ENCODE results near the gene MTG2.

MTG2 gene

DNA sequence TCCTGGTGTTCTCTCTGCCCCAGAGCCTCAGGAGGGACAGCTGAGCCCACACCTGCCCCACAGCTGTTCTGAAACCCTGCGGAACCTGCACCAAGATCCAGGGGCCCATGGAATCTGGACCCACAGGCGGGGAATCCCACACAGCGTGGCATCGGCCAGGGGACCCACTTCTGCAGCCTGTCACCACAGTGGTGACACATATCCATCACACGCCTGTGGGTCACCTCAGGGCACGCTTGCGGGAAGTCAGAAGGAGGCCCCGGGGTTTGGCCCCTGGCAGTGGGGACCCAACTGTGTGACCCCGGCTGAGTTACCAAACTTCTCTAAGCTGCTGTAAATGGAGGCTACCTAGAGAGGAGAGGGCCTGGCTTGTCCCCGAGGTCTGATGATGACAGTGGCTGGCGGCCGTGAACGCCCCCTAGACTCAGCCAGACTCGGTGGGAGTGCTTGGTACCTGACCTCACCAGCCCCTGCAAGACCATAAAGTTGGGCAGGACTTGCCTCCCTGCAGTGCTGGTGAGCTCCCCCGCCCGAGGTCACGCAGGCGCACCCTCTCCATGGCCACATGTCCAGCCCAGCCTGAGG is 39.5 kb downstream of the MTG2 start:
- Histone ChIP-seq H3K4me3 (ENCODE audit: low read length) (no peak overlapping the region), H3K36me3 (ENCODE audit: control insufficient read depth, insufficient read depth, low read length) (no peaks in the 10 kb centered on the region), H3K27me3 (ENCODE audit: control insufficient read depth, insufficient read depth, low read length) (peaks cover 26% of the 10 kb centered on the region; the same call in 1 of the 2 replicates), H3K27ac (ENCODE audit: low read length) (no peak overlapping the region), H3K9me3 (ENCODE audit: control insufficient read depth, insufficient read depth, low read length) (no peaks in the 10 kb centered on the region), H3K4me1 (ENCODE audit: control insufficient read depth, insufficient read depth, low read length) (peaks cover 13% of the 10 kb centered on the region)
- no CpG with 5 or more reads among the region's 18 CpGs for WGBS (ENCODE audit: insufficient coverage, insufficient read length)
- DNase-seq (ENCODE audit: low read depth, low spot score) = no peak

DNA sequence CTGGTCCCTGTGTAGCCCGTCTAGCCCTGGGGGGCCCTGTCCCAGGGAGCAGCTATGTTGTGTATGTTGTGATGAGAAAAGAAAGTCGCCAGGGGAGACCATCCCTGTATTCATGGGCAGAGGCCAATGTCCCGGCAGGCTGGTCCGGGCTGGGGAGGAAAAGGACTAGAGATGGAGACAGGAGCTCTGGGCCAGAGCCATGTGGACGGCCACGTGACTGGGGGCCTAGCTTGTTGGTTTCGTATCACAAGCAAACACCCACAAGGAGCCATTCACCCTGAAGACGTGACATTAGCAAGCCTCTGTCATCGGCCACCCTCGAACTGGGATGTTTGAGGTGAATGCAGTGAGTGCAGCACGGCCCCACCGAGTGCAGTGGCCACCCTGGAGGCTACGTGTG is 40.1 kb downstream of the MTG2 start:
- H3K27me3 ChIP-seq (ENCODE audit: control insufficient read depth, insufficient read depth, low read length) = peaks cover 22% of the 10 kb centered on the region; the same call in 1 of the 2 replicates
- no peaks in the 10 kb centered on the region for H3K9me3 ChIP-seq (ENCODE audit: control insufficient read depth, insufficient read depth, low read length)
- H3K36me3 ChIP-seq (ENCODE audit: control insufficient read depth, insufficient read depth, low read length) = no peaks in the 10 kb centered on the region
- DNase-seq (ENCODE audit: low read depth, low spot score) = no peak
- H3K27ac ChIP-seq (ENCODE audit: low read length) = no peak overlapping the region
- H3K4me1 ChIP-seq (ENCODE audit: control insufficient read depth, insufficient read depth, low read length) = peaks cover 15% of the 10 kb centered on the region
- H3K4me3 ChIP-seq (ENCODE audit: low read length) = no peak overlapping the region
- no CpG with 5 or more reads among the region's 13 CpGs for WGBS (ENCODE audit: insufficient coverage, insufficient read length)

DNA sequence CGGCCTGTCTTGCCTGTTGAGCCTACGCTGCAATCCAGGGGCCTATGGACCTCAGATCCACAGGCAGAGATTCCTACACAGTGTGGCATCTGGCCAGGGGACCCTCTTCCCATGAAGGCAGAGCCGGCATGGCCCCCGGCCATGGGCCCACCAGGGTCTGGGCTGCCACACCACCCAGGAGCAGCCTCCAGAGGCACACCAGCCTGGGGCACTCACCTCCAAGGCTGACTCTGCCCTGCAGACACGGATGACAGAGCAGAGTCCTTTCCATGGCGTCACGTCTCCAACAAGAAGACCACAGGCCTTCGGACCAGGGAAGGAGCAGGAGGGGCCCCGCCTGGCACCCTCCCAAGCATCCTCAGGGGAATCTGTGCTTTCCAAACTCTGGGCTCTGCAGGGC is 40.7 kb downstream of the MTG2 start:
- Histone ChIP-seq H3K36me3 (ENCODE audit: control insufficient read depth, insufficient read depth, low read length) (no peaks in the 10 kb centered on the region), H3K4me1 (ENCODE audit: control insufficient read depth, insufficient read depth, low read length) (peaks cover 13% of the 10 kb centered on the region), H3K9me3 (ENCODE audit: control insufficient read depth, insufficient read depth, low read length) (no peaks in the 10 kb centered on the region), H3K27ac (ENCODE audit: low read length) (no peak overlapping the region), H3K27me3 (ENCODE audit: control insufficient read depth, insufficient read depth, low read length) (peaks cover 16% of the 10 kb centered on the region; the same call in 1 of the 2 replicates), H3K4me3 (ENCODE audit: low read length) (no peak overlapping the region)
- DNase-seq (ENCODE audit: low read depth, low spot score) = no peak
- no CpG with 5 or more reads among the region's 9 CpGs for WGBS (ENCODE audit: insufficient coverage, insufficient read length)

DNA sequence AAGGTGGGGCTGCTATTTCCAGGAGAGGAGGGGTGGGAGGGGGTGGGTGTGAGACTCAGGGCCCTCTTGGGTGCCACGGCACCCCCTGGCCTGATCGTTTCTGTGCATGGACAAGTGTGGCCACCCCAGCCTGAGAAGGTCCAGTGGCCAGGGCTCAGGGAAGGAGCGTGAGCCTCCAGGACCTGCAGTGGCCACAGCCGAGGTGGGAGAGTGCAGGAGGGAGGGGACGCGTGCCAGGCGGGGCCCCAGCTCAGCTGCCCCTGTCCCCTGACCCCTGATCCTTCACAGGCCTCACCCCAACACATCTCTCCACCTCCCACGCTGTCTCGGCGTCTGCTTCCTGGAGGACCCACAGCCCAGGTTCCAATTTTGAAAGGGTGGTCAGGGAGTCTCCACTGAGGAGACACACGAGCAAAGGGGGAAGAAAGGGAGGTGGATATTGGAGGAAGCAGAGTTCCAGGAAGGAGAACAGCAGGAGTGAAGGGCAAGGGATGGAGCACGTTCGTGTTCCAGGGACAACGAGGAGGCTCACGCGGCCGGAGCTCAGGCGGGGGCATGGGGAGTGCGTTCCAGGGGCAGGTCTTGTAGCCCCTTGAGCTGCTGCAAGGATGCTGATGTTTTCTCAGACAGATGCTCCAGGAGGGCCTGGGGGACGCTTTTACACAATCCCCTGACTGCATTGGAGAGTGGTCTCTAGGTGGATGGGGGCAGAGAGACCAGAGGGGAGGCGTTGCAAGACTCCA is 41.5 kb downstream of the MTG2 start:
- H3K27me3 ChIP-seq (ENCODE audit: control insufficient read depth, insufficient read depth, low read length) = peaks cover 13% of the 10 kb centered on the region; the same call in 1 of the 2 replicates
- no peak for DNase-seq (ENCODE audit: low read depth, low spot score)
- H3K9me3 ChIP-seq (ENCODE audit: control insufficient read depth, insufficient read depth, low read length) = no peaks in the 10 kb centered on the region
- WGBS (ENCODE audit: insufficient coverage, insufficient read length) = no CpG with 5 or more reads among the region's 21 CpGs
- H3K27ac ChIP-seq (ENCODE audit: low read length) = no peak overlapping the region
- no peaks in the 10 kb centered on the region for H3K36me3 ChIP-seq (ENCODE audit: control insufficient read depth, insufficient read depth, low read length)
- H3K4me1 ChIP-seq (ENCODE audit: control insufficient read depth, insufficient read depth, low read length) = peaks cover 11% of the 10 kb centered on the region
- H3K4me3 ChIP-seq (ENCODE audit: low read length) = no peak overlapping the region

DNA sequence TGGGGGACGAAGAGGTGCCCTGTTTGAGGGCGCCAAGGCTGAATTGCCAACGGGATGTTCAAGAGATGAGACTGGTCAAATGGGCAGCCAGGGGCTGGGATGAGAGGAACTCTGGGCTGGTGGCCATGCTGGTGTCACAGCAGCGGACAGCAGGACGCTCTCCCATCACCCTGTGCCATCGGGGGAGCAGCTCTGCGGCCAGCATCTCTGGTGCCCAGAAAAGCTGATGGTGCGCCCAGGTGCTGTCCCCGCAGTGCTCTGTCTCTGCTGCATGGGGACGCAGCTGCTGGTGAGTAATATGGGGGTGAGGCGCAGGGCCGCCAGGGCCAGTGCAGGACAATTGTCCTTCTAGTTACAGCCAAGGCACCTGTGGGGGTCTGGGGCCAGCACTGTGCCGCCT is 42.2 kb downstream of the MTG2 start:
- no CpG with 5 or more reads among the region's 13 CpGs for WGBS (ENCODE audit: insufficient coverage, insufficient read length)
- H3K9me3 ChIP-seq (ENCODE audit: control insufficient read depth, insufficient read depth, low read length) = no peaks in the 10 kb centered on the region
- no peak for DNase-seq (ENCODE audit: low read depth, low spot score)
- H3K27me3 ChIP-seq (ENCODE audit: control insufficient read depth, insufficient read depth, low read length) = peaks cover 11% of the 10 kb centered on the region; the same call in 1 of the 2 replicates
- no peak overlapping the region for H3K27ac ChIP-seq (ENCODE audit: low read length)
- H3K4me3 ChIP-seq (ENCODE audit: low read length) = no peak overlapping the region
- no peaks in the 10 kb centered on the region for H3K36me3 ChIP-seq (ENCODE audit: control insufficient read depth, insufficient read depth, low read length)
- peaks cover 11% of the 10 kb centered on the region for H3K4me1 ChIP-seq (ENCODE audit: control insufficient read depth, insufficient read depth, low read length)

DNA sequence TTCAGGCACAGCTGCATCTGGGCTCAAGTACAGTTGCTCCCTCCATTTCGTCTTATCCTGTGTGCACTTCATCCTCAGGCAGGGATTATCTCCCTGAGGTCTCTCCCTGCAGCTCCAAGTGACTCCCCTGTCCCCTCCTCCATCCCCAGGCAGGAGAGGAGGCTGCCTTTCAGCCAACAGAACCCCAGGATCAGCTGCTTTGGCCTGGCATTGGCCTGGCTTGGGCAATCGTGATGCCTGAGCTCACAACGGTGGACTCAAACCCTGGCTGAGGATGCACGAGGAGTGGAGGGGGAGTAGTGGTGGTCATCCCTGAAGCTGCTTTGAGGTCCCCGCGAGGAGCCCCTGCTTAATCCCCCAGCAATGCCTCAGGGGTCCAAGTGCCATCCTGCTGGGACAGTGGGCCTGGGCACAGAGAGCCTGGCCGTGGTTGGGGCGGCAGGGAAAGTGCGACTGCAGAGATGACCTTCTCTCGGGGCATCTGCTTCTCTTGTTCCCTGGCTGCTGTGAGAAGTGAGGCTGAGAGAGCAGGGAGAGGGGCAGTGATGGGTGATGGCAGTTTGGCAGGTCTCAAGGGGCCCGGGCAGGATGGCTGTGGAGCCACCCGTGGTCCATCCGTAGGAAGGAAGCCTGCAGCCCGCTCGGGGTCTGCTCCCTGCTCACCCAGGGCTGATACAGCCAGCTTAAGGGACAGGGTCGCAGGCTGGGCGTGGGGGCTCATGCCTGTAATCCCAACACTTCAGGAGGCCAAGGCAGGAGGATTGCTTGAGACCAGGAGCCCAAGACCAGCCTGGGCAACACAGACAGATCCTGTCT is 43.2 kb downstream of the MTG2 start:
- Histone ChIP-seq H3K4me1 (ENCODE audit: control insufficient read depth, insufficient read depth, low read length) (peaks cover 7% of the 10 kb centered on the region), H3K27me3 (ENCODE audit: control insufficient read depth, insufficient read depth, low read length) (peaks cover 7% of the 10 kb centered on the region; the same call in 1 of the 2 replicates), H3K4me3 (ENCODE audit: low read length) (no peak overlapping the region), H3K27ac (ENCODE audit: low read length) (no peak overlapping the region), H3K36me3 (ENCODE audit: control insufficient read depth, insufficient read depth, low read length) (no peaks in the 10 kb centered on the region), H3K9me3 (ENCODE audit: control insufficient read depth, insufficient read depth, low read length) (no peaks in the 10 kb centered on the region)
- no peak for DNase-seq (ENCODE audit: low read depth, low spot score)
- no CpG with 5 or more reads among the region's 17 CpGs for WGBS (ENCODE audit: insufficient coverage, insufficient read length)

DNA sequence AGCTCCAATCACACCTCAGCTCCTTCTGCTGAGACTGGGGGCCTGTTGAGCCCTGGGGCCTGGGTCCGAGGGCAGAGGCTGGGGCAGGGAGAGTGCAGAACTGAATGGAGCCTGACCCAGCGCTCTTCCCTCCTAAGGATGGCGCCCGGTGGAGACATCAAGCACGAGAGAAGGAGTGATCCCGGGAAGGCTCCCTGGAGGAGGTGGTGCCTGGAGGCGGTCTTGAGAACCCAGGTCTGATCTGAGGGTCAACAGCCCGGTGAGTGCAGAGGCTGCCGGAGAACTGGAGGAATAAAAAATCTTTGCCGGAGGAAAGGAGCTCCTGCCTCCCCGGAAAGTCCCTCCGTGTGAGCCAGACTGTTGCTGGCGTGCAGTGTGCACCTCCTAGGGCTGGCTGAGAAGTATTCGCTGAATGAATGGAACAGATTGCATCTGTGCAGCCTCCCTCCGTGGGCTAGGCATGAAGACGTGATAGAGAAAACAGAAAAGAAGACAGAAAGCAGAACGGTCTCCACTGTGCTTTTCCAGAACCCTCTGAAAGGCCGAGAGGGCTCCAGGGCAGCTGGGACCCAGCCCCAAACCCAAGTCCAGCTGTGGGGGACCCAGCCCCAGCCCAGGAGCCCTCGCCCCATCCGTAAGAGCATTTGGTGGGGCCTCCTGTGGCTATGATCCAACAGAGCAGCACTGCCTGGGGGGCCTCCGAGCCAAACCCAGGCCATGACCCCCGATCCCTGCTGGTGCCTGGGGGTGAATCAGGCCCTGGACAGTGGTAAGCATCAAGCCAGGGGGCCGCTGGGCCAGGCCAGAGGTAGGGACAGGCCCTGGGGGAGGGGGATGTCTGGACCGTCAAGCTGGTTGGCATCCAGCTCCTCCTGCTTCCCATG is 44.1 kb downstream of the MTG2 start:
- Histone ChIP-seq H3K27me3 (ENCODE audit: control insufficient read depth, insufficient read depth, low read length) (no peaks in the 10 kb centered on the region), H3K9me3 (ENCODE audit: control insufficient read depth, insufficient read depth, low read length) (no peaks in the 10 kb centered on the region), H3K27ac (ENCODE audit: low read length) (no peak overlapping the region), H3K4me1 (ENCODE audit: control insufficient read depth, insufficient read depth, low read length) (peaks cover 3% of the 10 kb centered on the region), H3K36me3 (ENCODE audit: control insufficient read depth, insufficient read depth, low read length) (no peaks in the 10 kb centered on the region), H3K4me3 (ENCODE audit: low read length) (no peak overlapping the region)
- no peak for DNase-seq (ENCODE audit: low read depth, low spot score)
- no CpG with 5 or more reads among the region's 24 CpGs for WGBS (ENCODE audit: insufficient coverage, insufficient read length)

DNA sequence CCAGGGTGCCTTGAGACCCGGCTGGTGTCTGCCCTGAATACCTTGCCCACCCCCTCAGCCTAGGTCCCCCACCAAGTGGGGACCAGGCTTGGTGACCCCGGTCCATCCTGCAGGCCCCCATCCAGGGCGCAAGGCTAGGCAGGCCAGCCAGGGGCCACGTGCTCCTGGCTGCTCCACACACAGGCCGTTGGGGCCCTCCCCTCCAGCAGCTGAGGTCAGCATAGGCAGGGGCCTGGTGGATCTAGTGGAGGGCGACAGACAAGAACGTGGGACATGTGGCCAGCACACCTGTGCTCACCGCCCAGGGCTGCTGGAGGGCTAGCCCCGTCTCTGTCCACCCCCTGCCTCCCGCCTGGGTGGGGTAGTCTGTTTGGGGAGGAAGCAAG is 44.8 kb downstream of the MTG2 start:
- H3K9me3 ChIP-seq (ENCODE audit: control insufficient read depth, insufficient read depth, low read length) = no peaks in the 10 kb centered on the region
- H3K4me1 ChIP-seq (ENCODE audit: control insufficient read depth, insufficient read depth, low read length) = peaks cover 3% of the 10 kb centered on the region
- no peaks in the 10 kb centered on the region for H3K36me3 ChIP-seq (ENCODE audit: control insufficient read depth, insufficient read depth, low read length)
- WGBS (ENCODE audit: insufficient coverage, insufficient read length) = no CpG with 5 or more reads among the region's 10 CpGs
- no peaks in the 10 kb centered on the region for H3K27me3 ChIP-seq (ENCODE audit: control insufficient read depth, insufficient read depth, low read length)
- H3K27ac ChIP-seq (ENCODE audit: low read length) = no peak overlapping the region
- DNase-seq (ENCODE audit: low read depth, low spot score) = no peak
- no peak overlapping the region for H3K4me3 ChIP-seq (ENCODE audit: low read length)

DNA sequence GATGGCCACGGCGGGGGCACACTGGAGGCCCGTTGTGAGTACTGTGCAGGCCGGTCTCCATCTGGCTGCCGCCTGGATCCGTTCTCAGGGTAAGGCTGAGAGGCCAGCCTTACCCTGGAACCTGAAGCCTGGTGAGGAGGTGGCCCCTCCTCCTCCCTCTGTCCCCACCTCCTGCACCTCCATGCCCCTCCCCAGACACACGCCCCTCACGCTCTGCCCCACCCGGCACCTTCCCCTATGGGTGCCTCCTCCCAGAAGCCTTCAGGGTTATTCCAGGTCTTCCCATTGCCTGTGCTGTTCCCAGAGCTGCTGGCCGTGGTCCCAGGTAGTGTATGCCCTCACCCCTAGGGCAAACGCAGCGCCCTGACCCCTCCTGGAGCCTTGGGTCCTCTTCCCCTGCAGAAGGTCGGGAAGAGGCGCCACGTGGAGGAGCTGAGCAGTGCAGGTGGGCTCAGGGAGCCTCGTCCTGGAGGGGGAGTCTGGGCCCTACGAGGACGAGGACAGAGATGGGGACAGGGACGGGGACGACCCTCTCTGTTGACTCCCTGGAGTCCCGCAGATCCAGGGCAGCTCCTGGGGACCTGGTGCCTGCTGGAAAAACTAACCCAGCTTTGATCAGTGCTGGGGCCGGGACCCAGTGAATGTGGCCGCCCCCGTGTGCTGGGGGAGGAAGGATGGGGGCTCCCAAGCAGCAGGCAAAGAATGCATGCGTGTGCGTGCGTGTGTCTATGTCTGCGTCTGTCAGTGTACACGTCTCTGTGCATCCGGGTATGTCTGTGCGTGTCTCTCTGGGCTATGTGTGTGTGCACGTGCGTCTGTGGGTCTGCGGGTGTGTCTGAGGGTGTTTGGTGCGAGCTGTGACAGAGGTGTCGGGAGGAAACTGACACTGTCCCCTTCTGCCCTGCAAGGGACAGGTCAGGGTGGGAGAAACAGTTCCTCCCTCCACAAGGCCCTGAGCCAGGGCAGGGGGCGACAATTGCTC is 45.4 kb downstream of the MTG2 start:
- Histone ChIP-seq H3K27me3 (ENCODE audit: control insufficient read depth, insufficient read depth, low read length) (no peaks in the 10 kb centered on the region), H3K4me1 (ENCODE audit: control insufficient read depth, insufficient read depth, low read length) (peaks cover 3% of the 10 kb centered on the region), H3K27ac (ENCODE audit: low read length) (no peak overlapping the region), H3K9me3 (ENCODE audit: control insufficient read depth, insufficient read depth, low read length) (no peaks in the 10 kb centered on the region), H3K4me3 (ENCODE audit: low read length) (no peak overlapping the region), H3K36me3 (ENCODE audit: control insufficient read depth, insufficient read depth, low read length) (no peaks in the 10 kb centered on the region)
- DNase-seq (ENCODE audit: low read depth, low spot score) = no peak
- no CpG with 5 or more reads among the region's 37 CpGs for WGBS (ENCODE audit: insufficient coverage, insufficient read length)

Data from iPS DF 6.9 (cell line).